Tibial nerve (tissue), 3 donors: ENCODE results near the gene CCDC150.

ENCODE experiments used
- EP300 ChIP-seq, 2 donors: sonication (generic); formaldehyde crosslinking; IDR thresholded peaks; one replicate each; pipeline ENCODE4 v1.6.1; 2017; ENCODE audit warnings: antibody characterized with exemption in 2 of 2, mild to moderate bottlenecking in 1 of 2
- POLR2A ChIP-seq, 2 donors: fragments of 450-650 bp; IDR thresholded peaks; one replicate each; pipeline ENCODE4 v1.6.1; 2017; ENCODE audit warnings: antibody characterized with exemption in 2 of 2, mild to moderate bottlenecking in 2 of 2, moderate library complexity in 2 of 2

DNA sequence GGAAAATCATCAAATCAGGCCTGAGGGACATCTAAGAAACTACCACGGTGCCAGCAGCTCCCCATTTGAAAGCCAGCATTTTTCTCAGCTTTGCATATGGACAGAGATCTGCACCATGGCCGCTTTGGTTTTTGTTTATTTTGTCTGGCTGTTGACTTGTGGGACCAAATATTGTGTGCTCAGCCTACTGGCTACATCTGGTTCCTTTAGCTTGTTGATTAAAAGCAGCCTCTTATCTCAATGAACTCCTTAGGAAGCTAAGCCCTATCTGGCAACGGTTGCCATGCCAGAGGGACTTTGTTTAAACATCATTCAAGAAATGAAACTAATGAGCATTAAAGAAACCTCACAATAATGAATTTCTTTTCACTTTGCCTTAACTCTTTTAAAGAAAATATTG lies 32.4 kb upstream of the CCDC150 start:
- no peak for TF ChIP-seq POLR2A (IDR thresholded peaks at IDR 0.05)
- no peak for TF ChIP-seq EP300 (IDR thresholded peaks at IDR 0.05)
